HL-60/S4 treated with retinoic acid at 250 ng/mL for 4 days and 3 days (cell line): ENCODE measurements around the gene EML5.

Source experiments
- in situ Hi-C: fragments of 300-500 bp; cut with MboI; formaldehyde crosslinking; loops from 2 replicates; pipeline ENCODE4 v1.7.0; 2022; ENCODE audit warnings: low sequenced_read_pairs

Gene EML5

GRCh38 chr14:88565427-88565826 is 227.3 kb downstream of the EML5 start:
- in situ Hi-C loops = no loop called here

GRCh38 chr14:88563845-88564244 is 228.9 kb downstream of the EML5 start:
- in situ Hi-C loops = no loop called here

GRCh38 chr14:88562831-88563686 is 229.7 kb downstream of the EML5 start, which contains the start of gene ZC3H14:
Gene ZC3H14 (plus strand): TSS chr14:88563037. CDS start chr14:88563134, 97 bp downstream.
- in situ Hi-C loops = no loop called here

GRCh38 chr14:88562532-88562830 is 230.3 kb downstream of the EML5 start:
- in situ Hi-C loops = no loop called here
